Measurements from ENCODE around the gene PDE4B.
"Not testable (repeated sequence)": the region's sequence is repeated elsewhere in the genome, so short reads cannot be mapped to it uniquely, and the experiment has no call there.

The PDE4B gene

GRCh38 chr1:65826782-65827181, 34.1 kb downstream of the PDE4B start:
- H3K27ac Mint-ChIP-seq: no peak overlapping the region
- ATAC-seq (replicated peaks): no peak
- DNase-seq: no peak
- H3K4me3 Mint-ChIP-seq: no peak overlapping the region
- peaks cover 2 to 3% of the 10 kb centered on the region in 2 donors for H3K9me3 Mint-ChIP-seq
- H3K4me1 Mint-ChIP-seq: no peaks in the 10 kb centered on the region
- no peaks in the 10 kb centered on the region for H3K36me3 Mint-ChIP-seq
- H3K27me3 Mint-ChIP-seq: peaks cover 0 to 7% of the 10 kb centered on the region in 2 donors

GRCh38 chr1:65827346-65827745, 34.7 kb downstream of the PDE4B start:
- H3K27ac Mint-ChIP-seq: no peak overlapping the region
- H3K36me3 Mint-ChIP-seq: no peaks in the 10 kb centered on the region
- ATAC-seq (replicated peaks): no peak
- no peaks in the 10 kb centered on the region for H3K4me1 Mint-ChIP-seq
- peaks cover 2 to 3% of the 10 kb centered on the region in 2 donors for H3K9me3 Mint-ChIP-seq
- no peak overlapping the region for H3K4me3 Mint-ChIP-seq
- no peak for DNase-seq
- peaks cover 0 to 7% of the 10 kb centered on the region in 2 donors for H3K27me3 Mint-ChIP-seq

- H3K4me1 Mint-ChIP-seq: no peaks in the 10 kb centered on the region
- ATAC-seq (replicated peaks) (no peak), DNase-seq (no peak)
- no peak overlapping the region for H3K27ac Mint-ChIP-seq
- no peaks in the 10 kb centered on the region for H3K9me3 Mint-ChIP-seq
- H3K27me3 Mint-ChIP-seq: peaks cover 0 to 4% of the 10 kb centered on the region in 2 donors
- no peaks in the 10 kb centered on the region for H3K36me3 Mint-ChIP-seq
- no peak overlapping the region for H3K4me3 Mint-ChIP-seq
Measured at GRCh38 chr1:65830306-65830705, 37.6 kb downstream of the PDE4B start.

GRCh38 chr1:65832296-65832695, 39.6 kb downstream of the PDE4B start:
- Mint-ChIP-seq H3K4me3 (no peak overlapping the region), H3K27me3 (no peaks in the 10 kb centered on the region), H3K27ac (no peak overlapping the region), H3K9me3 (no peaks in the 10 kb centered on the region), H3K36me3 (no peaks in the 10 kb centered on the region), H3K4me1 (no peaks in the 10 kb centered on the region)
- DNase-seq: no peak
- no peak for ATAC-seq (replicated peaks)

- no peak overlapping the region for H3K27ac Mint-ChIP-seq
- no peaks in the 10 kb centered on the region for H3K9me3 Mint-ChIP-seq
- no peak overlapping the region for H3K4me3 Mint-ChIP-seq
- ATAC-seq (replicated peaks) (no peak), DNase-seq (no peak)
- H3K36me3 Mint-ChIP-seq: no peaks in the 10 kb centered on the region
- H3K4me1 Mint-ChIP-seq: no peaks in the 10 kb centered on the region
- H3K27me3 Mint-ChIP-seq: peaks cover 0 to 4% of the 10 kb centered on the region in 2 donors
Measured at GRCh38 chr1:65836686-65837085, 44.0 kb downstream of the PDE4B start.

- Mint-ChIP-seq H3K4me3 (no peak overlapping the region), H3K27ac (no peak overlapping the region), H3K27me3 (peaks cover 0 to 4% of the 10 kb centered on the region in 2 donors), H3K4me1 (no peaks in the 10 kb centered on the region), H3K36me3 (no peaks in the 10 kb centered on the region), H3K9me3 (no peaks in the 10 kb centered on the region)
- ATAC-seq (replicated peaks): no peak
- DNase-seq: no peak
Measured at GRCh38 chr1:65840683-65841082, 48.0 kb downstream of the PDE4B start.

- H3K4me1 Mint-ChIP-seq: no peaks in the 10 kb centered on the region
Measured at GRCh38 chr1:65844296-65844695, 51.6 kb downstream of the PDE4B start.

GRCh38 chr1:65844821-65845534, 52.3 kb downstream of the PDE4B start:
- Mint-ChIP-seq H3K27me3 (no peaks in the 10 kb centered on the region), H3K4me1 (no peaks in the 10 kb centered on the region), H3K9me3 (peaks cover 5 to 7% of the 10 kb centered on the region in 2 donors), H3K36me3 (no peaks in the 10 kb centered on the region), H3K4me3 (no peak overlapping the region), H3K27ac (no peak overlapping the region)
- ATAC-seq (replicated peaks) (no peak), DNase-seq (no peak)

More at GRCh38 chr1:65844296-65844695, 51.6 kb downstream of the PDE4B start:
- no peak overlapping the region for H3K27ac Mint-ChIP-seq
- H3K9me3 Mint-ChIP-seq: peaks cover 4 to 5% of the 10 kb centered on the region in 2 donors
- peaks cover 0 to 2% of the 10 kb centered on the region in 2 donors for H3K27me3 Mint-ChIP-seq
- H3K4me3 Mint-ChIP-seq: no peak overlapping the region
- DNase-seq (no peak), ATAC-seq (replicated peaks) (no peak)
- no peaks in the 10 kb centered on the region for H3K36me3 Mint-ChIP-seq

- ATAC-seq (replicated peaks): no peak
- H3K27ac Mint-ChIP-seq: no peak overlapping the region
- peaks cover 5 to 7% of the 10 kb centered on the region in 2 donors for H3K9me3 Mint-ChIP-seq
- no peaks in the 10 kb centered on the region for H3K4me1 Mint-ChIP-seq
- H3K36me3 Mint-ChIP-seq: no peaks in the 10 kb centered on the region
- DNase-seq: no peak
- no peak overlapping the region for H3K4me3 Mint-ChIP-seq
- no peaks in the 10 kb centered on the region for H3K27me3 Mint-ChIP-seq
Measured at GRCh38 chr1:65845535-65846060, 52.9 kb downstream of the PDE4B start.

GRCh38 chr1:65846866-65847265, 54.2 kb downstream of the PDE4B start:
- ATAC-seq (replicated peaks): no peak
- peaks cover 7 to 10% of the 10 kb centered on the region in 2 donors for H3K9me3 Mint-ChIP-seq
- no peak overlapping the region for H3K27ac Mint-ChIP-seq
- DNase-seq: no peak
- no peak overlapping the region for H3K4me3 Mint-ChIP-seq
- no peaks in the 10 kb centered on the region for H3K27me3 Mint-ChIP-seq
- no peaks in the 10 kb centered on the region for H3K4me1 Mint-ChIP-seq
- H3K36me3 Mint-ChIP-seq: no peaks in the 10 kb centered on the region

GRCh38 chr1:65850281-65850680, 57.6 kb downstream of the PDE4B start:
- Mint-ChIP-seq H3K36me3 (no peaks in the 10 kb centered on the region), H3K9me3 (peaks cover 8 to 10% of the 10 kb centered on the region in 2 donors), H3K27ac (no peak overlapping the region), H3K4me3 (no peak overlapping the region), H3K27me3 (no peaks in the 10 kb centered on the region), H3K4me1 (no peaks in the 10 kb centered on the region)
- DNase-seq (no peak), ATAC-seq (replicated peaks) (no peak)

GRCh38 chr1:65856591-65856990, 63.9 kb downstream of the PDE4B start:
- not testable (repeated sequence) for H3K4me1 Mint-ChIP-seq; ATAC-seq (replicated peaks); H3K27ac Mint-ChIP-seq; H3K4me3 Mint-ChIP-seq; H3K36me3 Mint-ChIP-seq; DNase-seq
- Mint-ChIP-seq H3K9me3 (peaks cover 8 to 13% of the 10 kb centered on the region in 2 donors), H3K27me3 (peaks cover 0 to 10% of the 10 kb centered on the region in 2 donors)

GRCh38 chr1:65866439-65866838, 73.7 kb downstream of the PDE4B start:
- DNase-seq: no peak
- Mint-ChIP-seq H3K27ac (no peak overlapping the region), H3K4me3 (no peak overlapping the region), H3K4me1 (no peaks in the 10 kb centered on the region), H3K36me3 (no peaks in the 10 kb centered on the region), H3K27me3 (peaks cover 4 to 6% of the 10 kb centered on the region in 2 donors), H3K9me3 (peaks cover 9 to 11% of the 10 kb centered on the region in 2 donors)
- no peak for ATAC-seq (replicated peaks)

GRCh38 chr1:65872301-65872700, 79.6 kb downstream of the PDE4B start:
- no peak overlapping the region for H3K4me3 Mint-ChIP-seq
- H3K27me3 Mint-ChIP-seq: no peaks in the 10 kb centered on the region
- no peaks in the 10 kb centered on the region for H3K4me1 Mint-ChIP-seq
- H3K27ac Mint-ChIP-seq: no peak overlapping the region
- no peak for DNase-seq
- H3K36me3 Mint-ChIP-seq: no peaks in the 10 kb centered on the region
- no peak for ATAC-seq (replicated peaks)
- peaks cover 0 to 3% of the 10 kb centered on the region in 2 donors for H3K9me3 Mint-ChIP-seq

- not testable (repeated sequence) for DNase-seq, H3K4me1 Mint-ChIP-seq, H3K9me3 Mint-ChIP-seq
Measured at GRCh38 chr1:65878342-65878741, 85.6 kb downstream of the PDE4B start.

More at GRCh38 chr1:65878342-65878741, 85.6 kb downstream of the PDE4B start:
- not testable (repeated sequence) for H3K36me3 Mint-ChIP-seq; H3K27ac Mint-ChIP-seq; ATAC-seq (replicated peaks); H3K4me3 Mint-ChIP-seq; H3K27me3 Mint-ChIP-seq
